Right lobe of liver (tissue), 6 donors: ENCODE data around the gene POC1A. TPM values are rescaled to one million over a fixed set of nuclear protein-coding genes. Genes with fewer than 3 reads are reported as not detected.
A peak's percentile ranks its signal among the peaks of the same experiment; 100 is the strongest.

Source experiments
- ATAC-seq, 4 donors: fragments of 200-7000 bp; cut with Tn5 transposase; one replicate each; pipeline ENCODE4 v1.9.1; 2020; ENCODE audit warnings: mild to moderate bottlenecking in 4 of 4, moderate library complexity in 4 of 4
- DNase-seq, 3 donors: peaks; one replicate each; pipeline ENCODE4 v3.0.0-alpha.2; 2020
- H3K27ac ChIP-seq, 3 donors: fragments of 200-600 bp; one replicate each; pipeline ENCODE4 v1.8.0; 2022
- H3K27me3 ChIP-seq, 2 donors: fragments of 200-600 bp; one replicate each; pipeline ENCODE4 v1.8.0; 2022
- H3K36me3 ChIP-seq, 4 donors: fragments of 200-600 bp; sonication (generic) in 1 of 4; one replicate each; pipeline versions ENCODE4 v1.5.1 to v1.8.0; 2017 to 2022; ENCODE audit warnings: control low read depth in 1 of 4
- H3K4me1 ChIP-seq, 4 donors: fragments of 200-600 bp; sonication (generic) in 1 of 4; one replicate each; pipeline versions ENCODE4 v1.5.1 to v1.8.0; 2017 to 2022; ENCODE audit warnings: control low read depth in 1 of 4
- H3K4me3 ChIP-seq, 3 donors: fragments of 200-600 bp; one replicate each; pipeline ENCODE4 v1.8.0; 2022
- H3K9me3 ChIP-seq, 4 donors: fragments of 200-600 bp; sonication (generic) in 1 of 4; one replicate each; pipeline versions ENCODE4 v1.5.1 to v1.8.0; 2017 to 2022; ENCODE audit warnings: control low read depth in 1 of 4
- CTCF ChIP-seq, 4 donors: fragments of 200-600 bp in 3 of 4; fragments of 450-650 bp in 1 of 4; IDR thresholded peaks; one replicate each; pipeline versions ENCODE4 v1.5.1 to v1.8.0; 2016 to 2022; ENCODE audit warnings: antibody characterized with exemption in 4 of 4, mild to moderate bottlenecking in 2 of 4
- POLR2A ChIP-seq: fragments of 450-650 bp; IDR thresholded peaks from one replicate; pipeline ENCODE4 v1.6.1; 2017; ENCODE audit warnings: antibody characterized with exemption, mild to moderate bottlenecking
- WGBS: methylation state at CpG from one replicate; pipeline ENCODE4 v1.1.6; 2018; ENCODE audit warnings: low coverage, low lambda C conversion rate; ENCODE audit not compliant: insufficient coverage; ENCODE audit errors: missing lambda C conversion rate; 5-methylcytosine and 5-hydroxymethylcytosine counted together
- intact Hi-C, 2 donors: fragments of 100-400 bp; cut with DNase I; formaldehyde crosslinking; loops; one replicate each; pipeline versions ENCODE4 v1.11.2 to v1.14.1; 2022
- total RNA-seq, 6 experiments: library from RNA; depleted of rRNA in 2 of 6; stranded (reverse); fragments of >200 nt in 2 of 6; fragmentation: NEBNext Ultra II Directional in 3 of 6; extraction: Animal tissue kit (Norgen Biotek cat#: 25700) in 3 of 6; gene quantifications; one replicate each; pipeline versions ENCODE4 v1.1.0 to v1.2.4, GENCODE V29; 2016 to 2023
- donor health status: DM: no; HTN: yes; CAD: no.
- donor health status: DM: no; HTN: no; CAD: no.
- donor health status: DM: no; HTN: no; CAD: no.
- donor health status: DM: no; HTN: yes; CAD: no.
- donor health status: DM: no; HTN: yes; CAD: no.

POC1A gene
- total RNA-seq, 6 experiments from 2014 or later = 2.0 to 4.3 (median 3.2) TPM

GRCh38 chr3:52134761-52135160, 19.5 kb downstream of the POC1A start:
- Histone ChIP-seq H3K27me3 (no peaks in the 10 kb centered on the region), H3K4me3 (no peak overlapping the region), H3K4me1 (no peaks in the 10 kb centered on the region), H3K27ac (no peak overlapping the region), H3K9me3 (no peaks in the 10 kb centered on the region), H3K36me3 (no peaks in the 10 kb centered on the region)
- TF ChIP-seq POLR2A (no peak), CTCF (IDR thresholded peaks at IDR 0.05) (no peak)
- intact Hi-C loops = no loop called here
- DNase-seq (no peak), ATAC-seq (no peak)
- WGBS = 73% methylated on average over 2 of the region's 3 CpGs

- DNase-seq = no peak
- ATAC-seq = no peak
- Histone ChIP-seq H3K27ac (no peak overlapping the region), H3K36me3 (no peaks in the 10 kb centered on the region), H3K4me3 (no peak overlapping the region), H3K4me1 (no peaks in the 10 kb centered on the region), H3K9me3 (no peaks in the 10 kb centered on the region), H3K27me3 (no peaks in the 10 kb centered on the region)
- TF ChIP-seq POLR2A = no peak
- TF ChIP-seq CTCF (IDR thresholded peaks at IDR 0.05) = no peak
- intact Hi-C loops = no loop called here
- 100% methylated on average over 5 of the region's 8 CpGs for WGBS
Measured at GRCh38 chr3:52132930-52133329, 21.3 kb downstream of the POC1A start.

- WGBS = 100% methylated on average over 1 of the region's 1 CpG
- no peaks in the 10 kb centered on the region for H3K9me3 ChIP-seq
- H3K36me3 ChIP-seq = no peaks in the 10 kb centered on the region
- ATAC-seq (peak in 1 of 4 donors; percentile 17), DNase-seq (no peak)
- no peak overlapping the region for H3K4me3 ChIP-seq
- no peak for TF ChIP-seq CTCF (IDR thresholded peaks at IDR 0.05)
- no peaks in the 10 kb centered on the region for H3K4me1 ChIP-seq
- intact Hi-C loops = no loop called here
- no peaks in the 10 kb centered on the region for H3K27me3 ChIP-seq
- H3K27ac ChIP-seq = no peak overlapping the region
Measured at GRCh38 chr3:52132041-52132440, 22.2 kb downstream of the POC1A start.

- no peak for TF ChIP-seq POLR2A
- no peak for TF ChIP-seq CTCF (IDR thresholded peaks at IDR 0.05)
- intact Hi-C loops = no loop called here
Measured at GRCh38 chr3:52130966-52131622, 23.1 kb downstream of the POC1A start.

More at GRCh38 chr3:52130966-52131622, 23.1 kb downstream of the POC1A start:
- Histone ChIP-seq H3K36me3 (no peaks in the 10 kb centered on the region), H3K9me3 (no peaks in the 10 kb centered on the region), H3K4me1 (no peaks in the 10 kb centered on the region), H3K4me3 (no peak overlapping the region), H3K27me3 (no peaks in the 10 kb centered on the region), H3K27ac (no peak overlapping the region)
- DNase-seq = no peak
- WGBS = 93% methylated on average over 2 of the region's 14 CpGs
- ATAC-seq = no peak
